ENCODE measurements around the gene TM9SF2.

TM9SF2 gene

GRCh38 chr13:99587893-99588606 lies 86.8 kb downstream of the TM9SF2 start:
- H3K4me1 ChIP-seq (ENCODE audit: low read depth, poor library complexity, severe bottlenecking): no peaks in the 10 kb centered on the region
- H3K36me3 ChIP-seq (ENCODE audit: insufficient read depth): no peaks in the 10 kb centered on the region
- H3K4me3 ChIP-seq (IDR thresholded peaks at IDR 0.05; ENCODE audit: insufficient read depth, low read depth, low read length): no peak overlapping the region
- H3K27ac ChIP-seq: no peak overlapping the region
- H4K20me1 ChIP-seq (ENCODE audit: insufficient read depth): no peaks in the 10 kb centered on the region
- H2AFZ ChIP-seq (ENCODE audit: low read depth): no peak overlapping the region
- H3K27me3 ChIP-seq (ENCODE audit: insufficient read depth, low read depth): no peaks in the 10 kb centered on the region
- H3K79me2 ChIP-seq (ENCODE audit: insufficient read depth, low read depth): no peaks in the 10 kb centered on the region
- TF ChIP-seq, protein P1, sequence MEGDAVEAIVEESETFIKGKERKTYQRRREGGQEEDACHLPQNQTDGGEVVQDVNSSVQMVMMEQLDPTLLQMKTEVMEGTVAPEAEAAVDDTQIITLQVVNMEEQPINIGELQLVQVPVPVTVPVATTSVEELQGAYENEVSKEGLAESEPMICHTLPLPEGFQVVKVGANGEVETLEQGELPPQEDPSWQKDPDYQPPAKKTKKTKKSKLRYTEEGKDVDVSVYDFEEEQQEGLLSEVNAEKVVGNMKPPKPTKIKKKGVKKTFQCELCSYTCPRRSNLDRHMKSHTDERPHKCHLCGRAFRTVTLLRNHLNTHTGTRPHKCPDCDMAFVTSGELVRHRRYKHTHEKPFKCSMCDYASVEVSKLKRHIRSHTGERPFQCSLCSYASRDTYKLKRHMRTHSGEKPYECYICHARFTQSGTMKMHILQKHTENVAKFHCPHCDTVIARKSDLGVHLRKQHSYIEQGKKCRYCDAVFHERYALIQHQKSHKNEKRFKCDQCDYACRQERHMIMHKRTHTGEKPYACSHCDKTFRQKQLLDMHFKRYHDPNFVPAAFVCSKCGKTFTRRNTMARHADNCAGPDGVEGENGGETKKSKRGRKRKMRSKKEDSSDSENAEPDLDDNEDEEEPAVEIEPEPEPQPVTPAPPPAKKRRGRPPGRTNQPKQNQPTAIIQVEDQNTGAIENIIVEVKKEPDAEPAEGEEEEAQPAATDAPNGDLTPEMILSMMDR (conservative IDR thresholded peaks at IDR 0.05; ENCODE audit: low read depth, low read length): no peak
- no peak overlapping the region for H3K9ac ChIP-seq
- no peak overlapping the region for H3K4me2 ChIP-seq

GRCh38 chr13:99589575-99589974 lies 88.3 kb downstream of the TM9SF2 start:
- Histone ChIP-seq H3K79me2 (ENCODE audit: insufficient read depth, low read depth) (no peaks in the 10 kb centered on the region), H4K20me1 (ENCODE audit: insufficient read depth) (no peaks in the 10 kb centered on the region), H3K4me3 (IDR thresholded peaks at IDR 0.05; ENCODE audit: insufficient read depth, low read depth, low read length) (no peak overlapping the region)

DNA sequence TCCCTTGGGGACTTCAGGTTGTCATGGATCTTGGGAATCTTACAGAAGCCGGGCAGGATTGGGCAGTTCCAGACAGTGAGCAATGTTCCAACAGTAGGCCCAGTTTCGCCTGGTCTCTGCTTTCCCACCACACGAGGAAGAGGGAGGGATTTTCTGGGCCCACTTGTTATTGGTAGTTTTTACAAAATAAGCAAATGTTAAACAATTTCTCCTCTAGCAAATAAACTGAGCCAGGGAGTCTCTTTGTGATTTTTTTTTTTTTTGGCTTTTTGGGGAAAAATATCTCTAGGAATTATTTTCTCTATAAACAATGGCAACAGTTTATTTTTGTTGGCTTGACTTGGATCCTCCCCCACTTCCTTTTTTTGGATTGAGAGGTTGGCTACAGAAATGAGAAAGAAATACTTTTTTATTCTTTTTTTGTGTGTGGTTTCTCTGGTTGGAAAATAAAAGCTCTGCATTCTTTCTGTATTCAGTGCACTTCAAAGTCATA lies 89.3 kb downstream of the TM9SF2 start:
- Histone ChIP-seq H3K4me2 (no peak overlapping the region), H4K20me1 (ENCODE audit: insufficient read depth) (no peaks in the 10 kb centered on the region), H3K4me1 (ENCODE audit: low read depth, poor library complexity, severe bottlenecking) (no peaks in the 10 kb centered on the region), H3K27me3 (ENCODE audit: insufficient read depth, low read depth) (no peaks in the 10 kb centered on the region), H3K4me3 (IDR thresholded peaks at IDR 0.05; ENCODE audit: insufficient read depth, low read depth, low read length) (no peak overlapping the region), H3K9ac (no peak overlapping the region), H3K36me3 (ENCODE audit: insufficient read depth) (no peaks in the 10 kb centered on the region), H3K79me2 (ENCODE audit: insufficient read depth, low read depth) (no peaks in the 10 kb centered on the region), H2AFZ (ENCODE audit: low read depth) (no peak overlapping the region), H3K27ac (no peak overlapping the region)
- TF ChIP-seq, protein P1 (conservative IDR thresholded peaks at IDR 0.05; ENCODE audit: low read depth, low read length): no peak

More at GRCh38 chr13:99589575-99589974, 88.3 kb downstream of the TM9SF2 start:
- H3K4me2 ChIP-seq: no peak overlapping the region
- H3K27me3 ChIP-seq (ENCODE audit: insufficient read depth, low read depth): no peaks in the 10 kb centered on the region
- no peak overlapping the region for H3K9ac ChIP-seq
- no peaks in the 10 kb centered on the region for H3K36me3 ChIP-seq (ENCODE audit: insufficient read depth)
- TF ChIP-seq, protein P1 (conservative IDR thresholded peaks at IDR 0.05; ENCODE audit: low read depth, low read length): no peak
- no peaks in the 10 kb centered on the region for H3K4me1 ChIP-seq (ENCODE audit: low read depth, poor library complexity, severe bottlenecking)
- no peak overlapping the region for H2AFZ ChIP-seq (ENCODE audit: low read depth)
- H3K27ac ChIP-seq: no peak overlapping the region

- Histone ChIP-seq H3K27me3 (ENCODE audit: insufficient read depth, low read depth) (no peaks in the 10 kb centered on the region), H2AFZ (ENCODE audit: low read depth) (no peak overlapping the region), H4K20me1 (ENCODE audit: insufficient read depth) (no peaks in the 10 kb centered on the region), H3K27ac (no peak overlapping the region), H3K4me1 (ENCODE audit: low read depth, poor library complexity, severe bottlenecking) (no peaks in the 10 kb centered on the region), H3K36me3 (ENCODE audit: insufficient read depth) (no peaks in the 10 kb centered on the region), H3K4me3 (IDR thresholded peaks at IDR 0.05; ENCODE audit: insufficient read depth, low read depth, low read length) (no peak overlapping the region), H3K4me2 (no peak overlapping the region), H3K9ac (no peak overlapping the region), H3K79me2 (ENCODE audit: insufficient read depth, low read depth) (no peaks in the 10 kb centered on the region)
- TF ChIP-seq, protein P1 (conservative IDR thresholded peaks at IDR 0.05; ENCODE audit: low read depth, low read length): no peak
Observed at GRCh38 chr13:99596180-99596579, 94.9 kb downstream of the TM9SF2 start.

All from KMS-11 (cell line).